D721Med (cell line): ENCODE measurements around the gene RPS3.

Experiments used
- DNase-seq: peaks from one replicate; pipeline ENCODE4 v3.0.0; 2011; ENCODE audit warnings: low spot score; ENCODE audit not compliant: insufficient read length
- FAIRE-seq: peaks from 2 replicates; lab custom pipeline; 2011; peaks lifted over from hg19 to GRCh38; lab: Jason Lieb, UNC
- TF ChIP-seq, protein P1 (sequence below): IDR thresholded peaks from 2 replicates; pipeline ENCODE4 v1.5.1; 2012; ENCODE audit warnings: mild to moderate bottlenecking, control low read depth; ENCODE audit not compliant: insufficient read depth; ENCODE audit errors: missing control alignments

RPS3 gene

DNA sequence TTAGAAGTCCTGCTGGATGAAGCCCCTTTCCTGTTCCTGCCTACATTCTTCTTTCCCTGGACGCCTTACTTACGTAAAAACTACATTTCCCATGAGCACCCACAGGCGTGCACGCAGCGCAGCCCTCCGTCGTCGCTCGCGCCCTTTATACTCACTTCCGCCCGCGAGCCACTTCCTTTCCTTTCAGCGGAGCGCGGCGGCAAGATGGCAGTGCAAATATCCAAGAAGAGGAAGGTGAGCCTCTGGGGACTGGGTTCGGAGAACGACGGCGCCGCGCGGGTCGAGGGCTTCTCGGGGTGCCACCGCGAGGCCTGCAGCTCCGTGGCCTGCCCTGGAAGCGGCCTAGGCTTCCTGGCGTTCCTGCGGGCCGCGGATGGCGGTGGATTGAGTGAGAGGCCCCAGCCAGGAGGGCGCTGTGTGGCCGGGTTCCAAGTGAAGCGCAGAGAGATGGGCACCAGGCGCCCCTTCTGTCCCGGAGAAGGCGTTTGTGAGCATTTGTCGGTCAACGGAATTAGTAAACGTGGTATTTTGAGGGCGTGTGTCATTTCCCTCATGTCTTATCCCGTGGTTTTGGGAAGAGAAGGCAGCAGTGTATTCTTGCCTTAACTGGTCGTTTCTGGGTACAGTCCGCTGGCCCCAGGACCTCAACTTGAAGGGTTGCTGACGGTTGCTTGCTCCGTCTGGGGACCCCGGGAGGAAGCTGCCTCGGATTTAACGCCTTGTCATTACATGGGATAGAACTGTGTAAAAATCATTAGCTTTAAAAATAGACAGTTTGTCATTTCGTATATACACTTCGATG lies at the start of gene RPS3:
TSS of gene RPS3 (plus strand) at position 175 of the 802 bp plus-strand sequence. CDS start at position 205, 30 bp downstream.
- peak; percentile 73 for DNase-seq
- FAIRE-seq, result no peak
- TF ChIP-seq, protein P1, sequence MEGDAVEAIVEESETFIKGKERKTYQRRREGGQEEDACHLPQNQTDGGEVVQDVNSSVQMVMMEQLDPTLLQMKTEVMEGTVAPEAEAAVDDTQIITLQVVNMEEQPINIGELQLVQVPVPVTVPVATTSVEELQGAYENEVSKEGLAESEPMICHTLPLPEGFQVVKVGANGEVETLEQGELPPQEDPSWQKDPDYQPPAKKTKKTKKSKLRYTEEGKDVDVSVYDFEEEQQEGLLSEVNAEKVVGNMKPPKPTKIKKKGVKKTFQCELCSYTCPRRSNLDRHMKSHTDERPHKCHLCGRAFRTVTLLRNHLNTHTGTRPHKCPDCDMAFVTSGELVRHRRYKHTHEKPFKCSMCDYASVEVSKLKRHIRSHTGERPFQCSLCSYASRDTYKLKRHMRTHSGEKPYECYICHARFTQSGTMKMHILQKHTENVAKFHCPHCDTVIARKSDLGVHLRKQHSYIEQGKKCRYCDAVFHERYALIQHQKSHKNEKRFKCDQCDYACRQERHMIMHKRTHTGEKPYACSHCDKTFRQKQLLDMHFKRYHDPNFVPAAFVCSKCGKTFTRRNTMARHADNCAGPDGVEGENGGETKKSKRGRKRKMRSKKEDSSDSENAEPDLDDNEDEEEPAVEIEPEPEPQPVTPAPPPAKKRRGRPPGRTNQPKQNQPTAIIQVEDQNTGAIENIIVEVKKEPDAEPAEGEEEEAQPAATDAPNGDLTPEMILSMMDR, result no peak

DNA sequence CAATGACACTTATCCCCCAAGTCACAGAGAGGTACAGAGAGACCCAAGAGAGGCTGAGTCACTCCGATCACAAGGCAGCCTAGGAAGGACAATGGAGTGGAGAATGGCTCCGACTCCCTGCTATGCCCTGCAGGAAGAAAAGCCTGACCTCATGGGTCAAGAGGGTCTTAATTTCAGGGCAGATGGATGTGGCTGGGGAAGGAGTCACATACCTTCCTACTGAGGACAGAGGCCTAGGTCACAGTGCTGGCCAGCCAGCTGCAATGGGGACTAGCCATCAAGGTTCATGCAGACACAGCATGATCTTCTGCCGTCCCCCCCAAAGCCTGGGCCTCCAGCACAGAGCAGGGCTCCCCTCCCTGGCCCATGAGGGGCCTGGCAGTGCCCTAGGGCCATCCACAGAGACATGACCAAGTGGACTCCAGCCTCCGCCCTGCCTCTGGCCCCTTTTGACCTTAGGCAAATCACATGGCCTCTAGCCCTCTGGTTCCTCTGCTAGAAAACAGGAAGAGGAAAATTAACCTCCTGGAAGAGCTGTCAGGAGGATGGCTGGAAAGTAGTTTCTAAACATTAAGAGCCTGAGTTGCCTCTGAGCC lies 49.7 kb upstream of the RPS3 start:
- FAIRE-seq, result no peak
- no peak for DNase-seq
- TF ChIP-seq, protein P1, result no peak

DNA sequence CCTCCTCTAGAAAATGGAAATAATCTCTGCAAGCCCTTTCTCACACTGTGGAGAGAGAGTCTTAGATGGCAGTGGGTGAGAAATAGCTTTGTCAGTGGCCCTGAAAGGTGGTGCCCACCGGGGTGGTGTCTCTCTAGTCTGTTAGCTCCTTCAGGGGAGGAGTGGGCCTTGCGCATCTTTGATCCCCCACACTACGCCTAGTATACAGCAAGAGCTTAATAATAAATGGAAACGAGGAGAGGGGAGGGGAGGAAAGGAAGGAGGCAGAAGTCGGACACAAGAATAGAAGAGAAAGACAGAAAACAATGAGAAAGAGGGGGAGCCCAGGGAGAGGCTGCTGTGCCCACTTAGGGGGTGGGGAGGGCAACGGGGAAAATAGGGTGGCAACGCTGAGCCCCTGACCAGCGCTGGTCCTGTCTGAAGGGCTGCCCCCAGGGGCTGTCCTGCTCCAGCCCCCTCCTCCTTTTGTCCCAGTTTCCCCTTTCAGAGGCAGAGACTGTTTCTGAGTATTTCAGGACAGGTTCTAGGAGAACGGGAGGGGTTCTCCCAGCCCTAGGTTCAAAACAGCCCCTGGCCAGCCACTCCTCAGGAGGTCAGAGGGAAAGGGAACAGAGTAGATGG lies 49.1 kb upstream of the RPS3 start:
- TF ChIP-seq, protein P1, result no peak
- FAIRE-seq, result no peak
- no peak for DNase-seq

DNA sequence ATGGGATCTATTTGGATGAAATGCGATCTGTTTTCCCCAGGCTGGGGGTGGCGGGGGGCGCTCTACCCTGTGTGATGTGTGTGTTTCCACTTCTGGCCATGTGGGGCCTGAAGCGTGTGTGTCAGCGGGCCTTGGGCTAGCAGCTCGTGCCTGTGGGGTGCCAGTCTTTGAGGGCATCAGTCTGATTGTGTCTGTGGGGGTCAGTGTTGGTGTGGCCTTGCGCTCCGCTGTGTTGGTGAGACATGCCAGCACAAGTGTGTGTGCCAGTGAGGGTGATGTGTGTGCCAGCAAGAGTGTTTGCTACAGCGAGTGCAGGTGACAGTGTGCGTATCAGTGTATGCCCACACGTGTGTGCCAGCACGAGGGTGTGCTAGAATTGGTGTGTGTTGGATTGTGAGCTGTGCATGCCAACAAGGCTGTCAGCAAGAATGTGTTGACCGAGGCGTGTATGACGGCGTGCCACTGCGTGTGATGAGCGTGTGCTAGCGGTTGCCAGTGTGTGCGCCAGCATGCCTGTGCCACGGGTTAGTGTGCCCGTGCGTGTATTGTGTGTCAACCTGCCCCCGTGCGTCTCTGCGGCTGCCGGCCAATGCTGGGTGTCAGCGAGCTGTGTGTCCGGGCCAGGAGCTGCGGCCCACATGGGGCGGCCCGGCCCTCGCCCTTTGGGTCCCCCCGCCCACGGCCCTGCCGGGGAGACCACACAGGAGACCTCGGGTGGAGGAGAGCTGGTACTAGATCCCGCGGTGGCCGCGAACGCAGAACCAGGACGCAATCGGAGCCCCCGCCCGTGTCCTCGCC lies 48.4 kb upstream of the RPS3 start:
- DNase-seq (no peak), FAIRE-seq (no peak)
- TF ChIP-seq, protein P1, result no peak

DNA sequence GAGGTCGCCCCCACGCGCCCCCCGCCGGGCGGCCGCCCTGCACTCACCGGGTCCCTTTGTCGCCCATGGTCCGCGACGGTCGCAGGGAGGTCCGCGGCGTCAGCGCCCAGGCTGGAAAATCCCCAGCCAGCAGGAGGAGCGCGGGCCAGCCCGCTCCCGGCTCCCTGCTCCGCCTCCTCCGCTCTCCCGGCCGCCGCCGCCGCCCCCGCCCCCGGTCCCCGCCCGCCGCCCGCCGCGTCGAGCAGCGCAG lies 47.9 kb upstream of the RPS3 start, which contains the start of gene ARRB1:
TSS of gene ARRB1 (minus strand) at position 121 of the 250 bp plus-strand sequence. CDS start at position 67, 54 bp downstream.
- no peak for FAIRE-seq
- peak; percentile 88 for DNase-seq
- TF ChIP-seq, protein P1, result no peak

DNA sequence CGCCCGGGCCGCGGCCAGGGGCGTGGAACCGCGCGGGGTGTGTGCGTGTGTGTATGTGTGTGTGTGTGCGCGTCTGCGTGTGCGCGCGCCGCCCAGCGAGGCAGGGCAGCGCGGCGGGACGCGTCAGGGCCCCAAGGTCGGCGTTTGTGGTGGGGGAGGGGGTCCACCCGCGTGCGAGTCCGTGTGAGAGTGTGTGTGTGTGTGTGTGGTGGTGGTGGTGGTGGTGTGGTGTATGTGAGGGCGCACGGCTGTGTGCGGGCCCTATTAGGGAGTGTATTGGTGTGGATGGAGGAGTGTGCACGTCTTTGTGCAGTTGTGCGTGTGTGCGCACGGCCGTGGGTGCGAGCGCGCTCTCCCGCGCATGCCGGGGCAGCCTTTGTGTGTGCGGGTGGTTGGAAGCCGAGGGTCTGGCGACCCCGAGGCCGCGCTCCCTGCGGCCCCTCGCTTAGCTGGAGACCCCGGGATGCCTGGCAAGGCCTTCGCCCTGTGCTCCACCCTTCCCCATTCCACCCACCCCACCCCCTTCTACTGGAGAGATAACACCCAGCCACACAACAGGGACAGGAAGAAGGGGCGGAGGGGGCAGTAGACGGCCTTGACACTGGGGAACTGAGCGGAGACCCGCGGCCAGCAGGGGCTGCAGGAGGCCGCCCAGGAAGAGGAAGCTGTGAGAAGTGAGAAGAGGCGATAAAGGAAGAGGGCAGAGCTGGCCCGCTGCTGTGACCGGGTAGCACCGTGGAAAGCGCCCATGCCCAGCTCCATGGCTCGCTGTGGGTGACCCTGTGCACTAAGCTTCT lies 47.3 kb upstream of the RPS3 start:
- FAIRE-seq (no peak), DNase-seq (no peak)
- TF ChIP-seq, protein P1, result no peak
